GM18511 (cell line): ENCODE data around the gene HOXA4.

Experiments
- ATAC-seq: cut with Tn5 transposase; IDR thresholded peaks from one replicate; pipeline ENCODE4 v1.9.1; 2021; ENCODE audit warnings: mild to moderate bottlenecking, moderate library complexity; ENCODE audit not compliant: unreplicated experiment

The HOXA4 gene

GRCh38 chr7:27106901-27107240 is 23.7 kb downstream of the HOXA4 start:
- no peak for ATAC-seq

GRCh38 chr7:27106181-27106900 is 24.2 kb downstream of the HOXA4 start:
- no peak for ATAC-seq

- no peak for ATAC-seq
Observed at GRCh38 chr7:27105301-27106031, 25.1 kb downstream of the HOXA4 start.

- no peak for ATAC-seq
Observed at GRCh38 chr7:27104341-27105058, 26.1 kb downstream of the HOXA4 start.

- no peak for ATAC-seq
Observed at GRCh38 chr7:27103489-27104226, 26.9 kb downstream of the HOXA4 start.

GRCh38 chr7:27102581-27103442 is 27.7 kb downstream of the HOXA4 start, which contains the start of gene HOXA2:
TSS of gene HOXA2 (minus strand) at chr7:27102683. CDS start at chr7:27102500, 183 bp downstream.
- ATAC-seq: no peak

GRCh38 chr7:27101957-27102580 is 28.5 kb downstream of the HOXA4 start:
- no peak for ATAC-seq

- no peak for ATAC-seq
Observed at GRCh38 chr7:27101171-27101956, 29.2 kb downstream of the HOXA4 start.

GRCh38 chr7:27100694-27101170 is 29.8 kb downstream of the HOXA4 start:
- ATAC-seq: no peak

- no peak for ATAC-seq
Observed at GRCh38 chr7:27099453-27100370, 30.8 kb downstream of the HOXA4 start.

- no peak for ATAC-seq
Observed at GRCh38 chr7:27098578-27099451, 31.7 kb downstream of the HOXA4 start.

GRCh38 chr7:27097686-27098577 is 32.6 kb downstream of the HOXA4 start:
- ATAC-seq: no peak

GRCh38 chr7:27096768-27097514 is 33.6 kb downstream of the HOXA4 start:
- peak; percentile 6 for ATAC-seq

GRCh38 chr7:27095897-27096767 is 34.4 kb downstream of the HOXA4 start, which contains the start of gene HOXA1:
TSS of gene HOXA1 (minus strand) at chr7:27096000. CDS start at chr7:27095912, 88 bp downstream.
- ATAC-seq: peak; percentile 85
